ENCODE measurements around the gene ABHD1. TPM values are rescaled to one million over a fixed set of nuclear protein-coding genes. Genes with fewer than 3 reads are reported as not detected.

The ABHD1 gene
- total and polyA plus RNA-seq, 4 donors: 0.09 to 2.0 (median 0.61) TPM

DNA sequence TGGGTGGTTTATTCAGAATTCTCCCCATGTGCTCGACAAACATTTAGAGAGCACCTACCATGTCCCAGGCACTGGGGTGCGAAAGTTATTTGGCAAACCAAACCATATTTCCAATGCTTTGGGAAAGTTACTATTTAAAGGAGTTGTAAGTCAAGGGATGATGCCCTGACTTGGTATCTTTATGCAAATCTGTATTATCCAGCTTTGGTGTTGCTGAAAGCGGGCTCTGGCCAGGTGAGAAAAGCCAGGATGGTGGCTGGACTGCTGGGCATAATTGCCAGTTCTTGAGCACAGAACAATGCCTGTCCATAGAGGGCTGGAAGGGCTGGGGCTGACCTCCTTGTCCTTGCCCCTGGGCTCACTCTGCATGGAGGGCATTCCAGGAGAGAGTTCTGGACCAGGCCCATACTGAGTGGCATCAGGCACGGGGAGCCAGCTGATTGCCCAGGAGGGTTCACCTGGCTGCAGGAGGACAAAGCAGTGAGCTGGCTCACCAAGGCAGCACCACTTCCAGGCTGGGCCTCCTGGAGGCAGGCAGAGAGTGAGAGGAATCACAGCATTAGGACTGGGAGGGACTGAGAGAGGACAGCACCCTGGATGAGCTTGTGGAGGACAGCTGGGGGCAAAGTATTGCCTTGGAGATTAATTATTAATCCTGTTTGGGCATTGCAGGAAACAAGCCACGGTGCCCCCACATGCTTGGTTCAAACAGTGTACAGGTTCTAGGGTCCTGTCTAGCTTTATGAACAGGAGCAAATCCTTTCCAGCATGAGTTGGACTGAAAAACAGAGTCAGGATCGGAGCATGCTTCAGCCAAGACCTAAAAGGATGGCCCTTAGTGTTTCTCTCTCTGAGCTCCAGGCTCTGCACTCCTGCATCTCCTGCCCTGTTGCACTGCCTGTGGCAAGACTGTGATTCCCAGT is 29.9 kb upstream of the ABHD1 start:
- Histone ChIP-seq H3K27ac (ENCODE audit: low read depth in 1 of 2, low read length in 2 of 2) (peak overlapping the region; percentile 82 to 87), H3K9ac (ENCODE audit: low read depth in 1 of 2, low read length in 2 of 2) (peak overlapping the region; percentile 10 to 51), H3K27me3 (ENCODE audit: control insufficient read depth in 4 of 4, insufficient read depth in 4 of 4, low read length in 3 of 4) (no peaks in the 10 kb centered on the region), H3K36me3 (ENCODE audit: control insufficient read depth in 4 of 4, insufficient read depth in 3 of 4, low read depth in 1 of 4, low read length in 3 of 4) (peaks cover 3 to 19% (median 12%) of the 10 kb centered on the region in 4 donors), H3K4me1 (ENCODE audit: control insufficient read depth in 4 of 4, insufficient read depth in 4 of 4, low read length in 3 of 4) (peaks cover 26 to 88% (median 75%) of the 10 kb centered on the region in 4 donors), H3K9me3 (ENCODE audit: control insufficient read depth in 4 of 4, low read length in 3 of 4) (no peaks in the 10 kb centered on the region), H3K4me3 (ENCODE audit: low read depth in 1 of 3, low read length in 3 of 3) (peak overlapping the region in 2 of 3 donors; percentile 12 to 40)
- TF ChIP-seq JUND (IDR thresholded peaks at IDR 0.05) (peak in 1 of 2 donors; percentile 21), RXRA (IDR thresholded peaks at IDR 0.05) (peak; percentile 71 to 91), FOXA2 (IDR thresholded peaks at IDR 0.05) (peak; percentile 26), GABPA (IDR thresholded peaks at IDR 0.05 in 1 of 2, conservative IDR thresholded peaks at IDR 0.05 in 1 of 2) (no peak), RAD21 (IDR thresholded peaks at IDR 0.05) (peak in 1 of 2 donors; percentile 58), HNF4G (IDR thresholded peaks at IDR 0.05) (peak; percentile 37), ATF3 (IDR thresholded peaks at IDR 0.05) (no peak), SP1 (IDR thresholded peaks at IDR 0.05) (peak; percentile 89), HNF4A (conservative IDR thresholded peaks at IDR 0.05) (peak; percentile 83 to 89), MAX (IDR thresholded peaks at IDR 0.05) (peak; percentile 64), YY1 (IDR thresholded peaks at IDR 0.05) (no peak), REST (IDR thresholded peaks at IDR 0.05) (peak; percentile 82), TAF1 (conservative IDR thresholded peaks at IDR 0.05) (peak; percentile 75)
- TF ChIP-seq, protein P1, sequence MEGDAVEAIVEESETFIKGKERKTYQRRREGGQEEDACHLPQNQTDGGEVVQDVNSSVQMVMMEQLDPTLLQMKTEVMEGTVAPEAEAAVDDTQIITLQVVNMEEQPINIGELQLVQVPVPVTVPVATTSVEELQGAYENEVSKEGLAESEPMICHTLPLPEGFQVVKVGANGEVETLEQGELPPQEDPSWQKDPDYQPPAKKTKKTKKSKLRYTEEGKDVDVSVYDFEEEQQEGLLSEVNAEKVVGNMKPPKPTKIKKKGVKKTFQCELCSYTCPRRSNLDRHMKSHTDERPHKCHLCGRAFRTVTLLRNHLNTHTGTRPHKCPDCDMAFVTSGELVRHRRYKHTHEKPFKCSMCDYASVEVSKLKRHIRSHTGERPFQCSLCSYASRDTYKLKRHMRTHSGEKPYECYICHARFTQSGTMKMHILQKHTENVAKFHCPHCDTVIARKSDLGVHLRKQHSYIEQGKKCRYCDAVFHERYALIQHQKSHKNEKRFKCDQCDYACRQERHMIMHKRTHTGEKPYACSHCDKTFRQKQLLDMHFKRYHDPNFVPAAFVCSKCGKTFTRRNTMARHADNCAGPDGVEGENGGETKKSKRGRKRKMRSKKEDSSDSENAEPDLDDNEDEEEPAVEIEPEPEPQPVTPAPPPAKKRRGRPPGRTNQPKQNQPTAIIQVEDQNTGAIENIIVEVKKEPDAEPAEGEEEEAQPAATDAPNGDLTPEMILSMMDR (IDR thresholded peaks at IDR 0.05; ENCODE audit: low read depth, low read length, missing input control): peak; percentile 2
- whole genome bisulfite sequencing: 40% methylated on average over 6 of the region's 6 CpGs
- no peak for DNase-seq (ENCODE audit: low spot score)

- Histone ChIP-seq H3K36me3 (ENCODE audit: control insufficient read depth in 4 of 4, insufficient read depth in 3 of 4, low read depth in 1 of 4, low read length in 3 of 4) (peaks cover 3 to 22% (median 15%) of the 10 kb centered on the region in 4 donors), H3K4me3 (ENCODE audit: low read depth in 1 of 3, low read length in 3 of 3) (peak overlapping the region in 2 of 3 donors; percentile 12 to 40), H3K4me1 (ENCODE audit: control insufficient read depth in 4 of 4, insufficient read depth in 4 of 4, low read length in 3 of 4) (peaks cover 26 to 82% (median 70%) of the 10 kb centered on the region in 4 donors), H3K27me3 (ENCODE audit: control insufficient read depth in 4 of 4, insufficient read depth in 4 of 4, low read length in 3 of 4) (no peaks in the 10 kb centered on the region), H3K9ac (ENCODE audit: low read depth in 1 of 2, low read length in 2 of 2) (peak overlapping the region; percentile 10 to 46), H3K27ac (ENCODE audit: low read depth in 1 of 2, low read length in 2 of 2) (peak overlapping the region; percentile 82 to 87), H3K9me3 (ENCODE audit: control insufficient read depth in 4 of 4, low read length in 3 of 4) (no peaks in the 10 kb centered on the region)
- 54% methylated on average over 24 of the region's 24 CpGs for WGBS
- no peak for DNase-seq (ENCODE audit: low spot score)
- TF ChIP-seq EGR1 (IDR thresholded peaks at IDR 0.05; ENCODE audit: low read depth in 2 of 2) (no peak), NR2F2 (IDR thresholded peaks at IDR 0.05) (no peak), MAX (IDR thresholded peaks at IDR 0.05) (no peak), HNF4A (conservative IDR thresholded peaks at IDR 0.05) (no peak), RAD21 (IDR thresholded peaks at IDR 0.05) (no peak), HNF4G (IDR thresholded peaks at IDR 0.05) (no peak), SP1 (IDR thresholded peaks at IDR 0.05) (no peak), FOXA2 (IDR thresholded peaks at IDR 0.05) (no peak), FOXA1 (IDR thresholded peaks at IDR 0.05) (no peak), ATF3 (IDR thresholded peaks at IDR 0.05) (no peak), RXRA (IDR thresholded peaks at IDR 0.05) (no peak)
- TF ChIP-seq, protein P2, sequence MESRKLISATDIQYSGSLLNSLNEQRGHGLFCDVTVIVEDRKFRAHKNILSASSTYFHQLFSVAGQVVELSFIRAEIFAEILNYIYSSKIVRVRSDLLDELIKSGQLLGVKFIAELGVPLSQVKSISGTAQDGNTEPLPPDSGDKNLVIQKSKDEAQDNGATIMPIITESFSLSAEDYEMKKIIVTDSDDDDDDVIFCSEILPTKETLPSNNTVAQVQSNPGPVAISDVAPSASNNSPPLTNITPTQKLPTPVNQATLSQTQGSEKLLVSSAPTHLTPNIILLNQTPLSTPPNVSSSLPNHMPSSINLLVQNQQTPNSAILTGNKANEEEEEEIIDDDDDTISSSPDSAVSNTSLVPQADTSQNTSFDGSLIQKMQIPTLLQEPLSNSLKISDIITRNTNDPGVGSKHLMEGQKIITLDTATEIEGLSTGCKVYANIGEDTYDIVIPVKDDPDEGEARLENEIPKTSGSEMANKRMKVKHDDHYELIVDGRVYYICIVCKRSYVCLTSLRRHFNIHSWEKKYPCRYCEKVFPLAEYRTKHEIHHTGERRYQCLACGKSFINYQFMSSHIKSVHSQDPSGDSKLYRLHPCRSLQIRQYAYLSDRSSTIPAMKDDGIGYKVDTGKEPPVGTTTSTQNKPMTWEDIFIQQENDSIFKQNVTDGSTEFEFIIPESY (IDR thresholded peaks at IDR 0.05): no peak
- TF ChIP-seq, protein P1 (IDR thresholded peaks at IDR 0.05; ENCODE audit: low read depth, low read length, missing input control): no peak
Observed at GRCh38 chr2:27094353-27094984, 29.1 kb upstream of the ABHD1 start.
